ENCODE measurements around the gene ERBB4. TPM values are rescaled to one million over a fixed set of nuclear protein-coding genes. Genes with fewer than 3 reads are reported as not detected.

ERBB4 gene
- polyA plus RNA-seq, 2 of the 4 experiments (the other 2 are of a cell fraction) = not detected

- DNase-seq (ENCODE audit: low read depth in 1 of 2, low spot score in 1 of 2) (no peak), FAIRE-seq (no peak), ATAC-seq (no peak)
- POLR2A ChIA-PET = no interaction called here
- CTCF ChIA-PET = no interaction called here
- Histone ChIP-seq H3K9me3 (no peaks in the 10 kb centered on the region), H3K4me3 (no peak overlapping the region), H3K27ac (no peak overlapping the region), H3K4me2 (no peak overlapping the region), H3K4me1 (no peaks in the 10 kb centered on the region)
- no peak for TF ChIP-seq POLR2AphosphoS2 (conservative IDR thresholded peaks at IDR 0.05; ENCODE audit: low read length)
- TF ChIP-seq GATA3 (IDR thresholded peaks at IDR 0.05; ENCODE audit: borderline replicate concordance) = no peak
- TF ChIP-seq HDAC2 (IDR thresholded peaks at IDR 0.05) = no peak
- WGBS (ENCODE audit: missing lambda C conversion rate) = 54% methylated on average over 2 of the region's 2 CpGs
Measured at GRCh38 chr2:212133337-212133736, 405.3 kb downstream of the ERBB4 start.

DNA sequence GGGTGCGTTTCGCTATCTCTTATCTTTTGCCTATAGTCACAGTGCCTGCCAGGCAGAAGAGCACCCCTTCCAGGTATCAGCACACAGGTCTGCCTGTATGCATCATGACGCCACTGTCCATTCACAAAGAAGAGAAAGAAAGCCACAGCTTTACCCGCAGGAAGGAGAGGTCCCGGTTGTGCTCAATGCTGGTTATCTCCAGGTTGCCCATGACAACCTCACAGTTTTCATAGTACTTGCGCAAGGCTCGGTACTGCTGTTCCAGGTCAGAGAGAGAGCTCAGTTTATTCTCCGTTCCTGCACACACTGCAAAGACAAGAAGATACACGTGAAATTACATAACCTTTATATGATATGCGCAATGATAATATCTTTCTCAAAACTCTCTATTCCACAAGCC is 414.0 kb downstream of the ERBB4 start:
- ATAC-seq = peak; percentile 60 to 89
- Histone ChIP-seq H3K4me2 (peak overlapping the region; percentile 43), H3K4me3 (no peak overlapping the region), H3K4me1 (no peaks in the 10 kb centered on the region), H3K27ac (no peak overlapping the region), H3K9me3 (no peaks in the 10 kb centered on the region)
- WGBS (ENCODE audit: missing lambda C conversion rate) = 9% methylated on average over 10 of the region's 10 CpGs
- DNase-seq (ENCODE audit: low read depth in 1 of 2, low spot score in 1 of 2) = peak; percentile 0 to 16
- no peak for FAIRE-seq
- ChIA-PET POLR2A (no interaction called here), CTCF (no interaction called here)
- no peak for TF ChIP-seq RFX5 (IDR thresholded peaks at IDR 0.05)
- TF ChIP-seq HDAC2 (IDR thresholded peaks at IDR 0.05) = no peak
- TF ChIP-seq CEBPB (IDR thresholded peaks at IDR 0.05) = 0 out of 4 replicates have a peak, but pooled peaks of 1 of the 2 experiments have one; percentile 19

- H3K4me3 ChIP-seq = no peak overlapping the region
- DNase-seq (ENCODE audit: low read depth in 1 of 2, low spot score in 1 of 2) (no peak), ATAC-seq (no peak), FAIRE-seq (no peak)
- H3K27ac ChIP-seq = no peak overlapping the region
- H3K4me1 ChIP-seq = no peaks in the 10 kb centered on the region
- 57% methylated on average over 2 of the region's 2 CpGs for WGBS (ENCODE audit: missing lambda C conversion rate)
- CTCF ChIA-PET = no interaction called here
- TF ChIP-seq, protein P1, sequence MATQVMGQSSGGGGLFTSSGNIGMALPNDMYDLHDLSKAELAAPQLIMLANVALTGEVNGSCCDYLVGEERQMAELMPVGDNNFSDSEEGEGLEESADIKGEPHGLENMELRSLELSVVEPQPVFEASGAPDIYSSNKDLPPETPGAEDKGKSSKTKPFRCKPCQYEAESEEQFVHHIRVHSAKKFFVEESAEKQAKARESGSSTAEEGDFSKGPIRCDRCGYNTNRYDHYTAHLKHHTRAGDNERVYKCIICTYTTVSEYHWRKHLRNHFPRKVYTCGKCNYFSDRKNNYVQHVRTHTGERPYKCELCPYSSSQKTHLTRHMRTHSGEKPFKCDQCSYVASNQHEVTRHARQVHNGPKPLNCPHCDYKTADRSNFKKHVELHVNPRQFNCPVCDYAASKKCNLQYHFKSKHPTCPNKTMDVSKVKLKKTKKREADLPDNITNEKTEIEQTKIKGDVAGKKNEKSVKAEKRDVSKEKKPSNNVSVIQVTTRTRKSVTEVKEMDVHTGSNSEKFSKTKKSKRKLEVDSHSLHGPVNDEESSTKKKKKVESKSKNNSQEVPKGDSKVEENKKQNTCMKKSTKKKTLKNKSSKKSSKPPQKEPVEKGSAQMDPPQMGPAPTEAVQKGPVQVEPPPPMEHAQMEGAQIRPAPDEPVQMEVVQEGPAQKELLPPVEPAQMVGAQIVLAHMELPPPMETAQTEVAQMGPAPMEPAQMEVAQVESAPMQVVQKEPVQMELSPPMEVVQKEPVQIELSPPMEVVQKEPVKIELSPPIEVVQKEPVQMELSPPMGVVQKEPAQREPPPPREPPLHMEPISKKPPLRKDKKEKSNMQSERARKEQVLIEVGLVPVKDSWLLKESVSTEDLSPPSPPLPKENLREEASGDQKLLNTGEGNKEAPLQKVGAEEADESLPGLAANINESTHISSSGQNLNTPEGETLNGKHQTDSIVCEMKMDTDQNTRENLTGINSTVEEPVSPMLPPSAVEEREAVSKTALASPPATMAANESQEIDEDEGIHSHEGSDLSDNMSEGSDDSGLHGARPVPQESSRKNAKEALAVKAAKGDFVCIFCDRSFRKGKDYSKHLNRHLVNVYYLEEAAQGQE (IDR thresholded peaks at IDR 0.05) = no peak
- TF ChIP-seq CBX8 (IDR thresholded peaks at IDR 0.05) (no peak), EHMT2 (IDR thresholded peaks at IDR 0.05; ENCODE audit: low read depth) (no peak), EP300 (IDR thresholded peaks at IDR 0.05) (no peak), BHLHE40 (IDR thresholded peaks at IDR 0.05; ENCODE audit: low read depth, low read length) (no peak)
- TF ChIP-seq, protein P2, sequence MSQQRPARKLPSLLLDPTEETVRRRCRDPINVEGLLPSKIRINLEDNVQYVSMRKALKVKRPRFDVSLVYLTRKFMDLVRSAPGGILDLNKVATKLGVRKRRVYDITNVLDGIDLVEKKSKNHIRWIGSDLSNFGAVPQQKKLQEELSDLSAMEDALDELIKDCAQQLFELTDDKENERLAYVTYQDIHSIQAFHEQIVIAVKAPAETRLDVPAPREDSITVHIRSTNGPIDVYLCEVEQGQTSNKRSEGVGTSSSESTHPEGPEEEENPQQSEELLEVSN (IDR thresholded peaks at IDR 0.05; ENCODE audit: borderline replicate concordance, low read depth) = no peak
- TF ChIP-seq, protein P3, sequence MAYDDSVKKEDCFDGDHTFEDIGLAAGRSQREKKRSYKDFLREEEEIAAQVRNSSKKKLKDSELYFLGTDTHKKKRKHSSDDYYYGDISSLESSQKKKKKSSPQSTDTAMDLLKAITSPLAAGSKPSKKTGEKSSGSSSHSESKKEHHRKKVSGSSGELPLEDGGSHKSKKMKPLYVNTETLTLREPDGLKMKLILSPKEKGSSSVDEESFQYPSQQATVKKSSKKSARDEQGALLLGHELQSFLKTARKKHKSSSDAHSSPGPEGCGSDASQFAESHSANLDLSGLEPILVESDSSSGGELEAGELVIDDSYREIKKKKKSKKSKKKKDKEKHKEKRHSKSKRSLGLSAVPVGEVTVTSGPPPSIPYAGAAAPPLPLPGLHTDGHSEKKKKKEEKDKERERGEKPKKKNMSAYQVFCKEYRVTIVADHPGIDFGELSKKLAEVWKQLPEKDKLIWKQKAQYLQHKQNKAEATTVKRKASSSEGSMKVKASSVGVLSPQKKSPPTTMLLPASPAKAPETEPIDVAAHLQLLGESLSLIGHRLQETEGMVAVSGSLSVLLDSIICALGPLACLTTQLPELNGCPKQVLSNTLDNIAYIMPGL (CRISPR knock-in tag; IDR thresholded peaks at IDR 0.05; ENCODE audit: borderline replicate concordance) = no peak
- POLR2A ChIA-PET = no interaction called here
- no peaks in the 10 kb centered on the region for H3K9me3 ChIP-seq
- no peak overlapping the region for H3K4me2 ChIP-seq
Measured at GRCh38 chr2:212119591-212119990, 419.0 kb downstream of the ERBB4 start.

- FAIRE-seq = no peak
- no peaks in the 10 kb centered on the region for H3K9me3 ChIP-seq
- DNase-seq (ENCODE audit: low read depth in 1 of 2, low spot score in 1 of 2) = no peak
- H3K4me2 ChIP-seq = no peak overlapping the region
- H3K4me3 ChIP-seq = no peak overlapping the region
- no peak for ATAC-seq
- ChIA-PET POLR2A (no interaction called here), CTCF (interaction anchor here (0.8 to 1.1 kb wide), 2 partner anchors 9 to 53 kb away, joined by 3 read pairs; no protein-coding TSS in a partner anchor)
- 65% methylated on average over 2 of the region's 2 CpGs for whole genome bisulfite sequencing (ENCODE audit: missing lambda C conversion rate)
- H3K4me1 ChIP-seq = no peaks in the 10 kb centered on the region
- no peak overlapping the region for H3K27ac ChIP-seq
- TF ChIP-seq TP53 (CRISPR knock-in tag; IDR thresholded peaks at IDR 0.05) = no peak
- TF ChIP-seq, protein P4, sequence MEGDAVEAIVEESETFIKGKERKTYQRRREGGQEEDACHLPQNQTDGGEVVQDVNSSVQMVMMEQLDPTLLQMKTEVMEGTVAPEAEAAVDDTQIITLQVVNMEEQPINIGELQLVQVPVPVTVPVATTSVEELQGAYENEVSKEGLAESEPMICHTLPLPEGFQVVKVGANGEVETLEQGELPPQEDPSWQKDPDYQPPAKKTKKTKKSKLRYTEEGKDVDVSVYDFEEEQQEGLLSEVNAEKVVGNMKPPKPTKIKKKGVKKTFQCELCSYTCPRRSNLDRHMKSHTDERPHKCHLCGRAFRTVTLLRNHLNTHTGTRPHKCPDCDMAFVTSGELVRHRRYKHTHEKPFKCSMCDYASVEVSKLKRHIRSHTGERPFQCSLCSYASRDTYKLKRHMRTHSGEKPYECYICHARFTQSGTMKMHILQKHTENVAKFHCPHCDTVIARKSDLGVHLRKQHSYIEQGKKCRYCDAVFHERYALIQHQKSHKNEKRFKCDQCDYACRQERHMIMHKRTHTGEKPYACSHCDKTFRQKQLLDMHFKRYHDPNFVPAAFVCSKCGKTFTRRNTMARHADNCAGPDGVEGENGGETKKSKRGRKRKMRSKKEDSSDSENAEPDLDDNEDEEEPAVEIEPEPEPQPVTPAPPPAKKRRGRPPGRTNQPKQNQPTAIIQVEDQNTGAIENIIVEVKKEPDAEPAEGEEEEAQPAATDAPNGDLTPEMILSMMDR (IDR thresholded peaks at IDR 0.05) = no peak
- no peak for TF ChIP-seq EHF (CRISPR knock-in tag; IDR thresholded peaks at IDR 0.05)
- TF ChIP-seq JUN (IDR thresholded peaks at IDR 0.05) = no peak
- no peak for TF ChIP-seq CBX8 (IDR thresholded peaks at IDR 0.05)
- TF ChIP-seq SREBF2 (IDR thresholded peaks at IDR 0.05) = no peak
- TF ChIP-seq HDAC2 (IDR thresholded peaks at IDR 0.05) = no peak
- no peak for TF ChIP-seq HOXB5 (CRISPR knock-in tag; IDR thresholded peaks at IDR 0.05)
- no peak for TF ChIP-seq CBX2 (IDR thresholded peaks at IDR 0.05; ENCODE audit: borderline replicate concordance, low read depth)
- TF ChIP-seq RAD21 (conservative IDR thresholded peaks at IDR 0.05 in 1 of 2, IDR thresholded peaks at IDR 0.05 in 1 of 2) = no peak
- TF ChIP-seq RCOR1 (IDR thresholded peaks at IDR 0.05; ENCODE audit: low read depth, low read length) = no peak
- TF ChIP-seq BHLHE40 (IDR thresholded peaks at IDR 0.05; ENCODE audit: low read depth, low read length) = no peak
- TF ChIP-seq, protein P3 (CRISPR knock-in tag; IDR thresholded peaks at IDR 0.05; ENCODE audit: borderline replicate concordance) = no peak
Measured at GRCh38 chr2:212117926-212118325, 420.7 kb downstream of the ERBB4 start.
